GM18867 (cell line): ENCODE results near the gene EDAR.

Source experiments
- ATAC-seq: cut with Tn5 transposase; IDR thresholded peaks from one replicate; pipeline ENCODE4 v1.9.1; 2021; ENCODE audit warnings: mild to moderate bottlenecking, moderate library complexity; ENCODE audit not compliant: unreplicated experiment

The EDAR gene

GRCh38 chr2:108942231-108942825 lies 46.7 kb downstream of the EDAR start:
- ATAC-seq: no peak

GRCh38 chr2:108941767-108942166 lies 47.3 kb downstream of the EDAR start:
- ATAC-seq: no peak

GRCh38 chr2:108941161-108941665 lies 47.8 kb downstream of the EDAR start:
- no peak for ATAC-seq

GRCh38 chr2:108940156-108940555 lies 48.9 kb downstream of the EDAR start:
- ATAC-seq: no peak

- ATAC-seq: no peak
Observed at GRCh38 chr2:108938077-108938710, 50.8 kb downstream of the EDAR start.

GRCh38 chr2:108937367-108938017 lies 51.5 kb downstream of the EDAR start:
- ATAC-seq: no peak

GRCh38 chr2:108936866-108937265 lies 52.2 kb downstream of the EDAR start:
- no peak for ATAC-seq

- no peak for ATAC-seq
Observed at GRCh38 chr2:108936076-108936864, 52.8 kb downstream of the EDAR start.

- no peak for ATAC-seq
Observed at GRCh38 chr2:108935271-108935741, 53.7 kb downstream of the EDAR start.

GRCh38 chr2:108934583-108935245 lies 54.3 kb downstream of the EDAR start:
- ATAC-seq: no peak

GRCh38 chr2:108934151-108934550 lies 54.9 kb downstream of the EDAR start:
- no peak for ATAC-seq

GRCh38 chr2:108933691-108934117 lies 55.3 kb downstream of the EDAR start:
- no peak for ATAC-seq

GRCh38 chr2:108932736-108933332 lies 56.2 kb downstream of the EDAR start:
- no peak for ATAC-seq

GRCh38 chr2:108931372-108931771 lies 57.6 kb downstream of the EDAR start:
- no peak for ATAC-seq

GRCh38 chr2:108929807-108930425 lies 59.1 kb downstream of the EDAR start:
- ATAC-seq: no peak

GRCh38 chr2:108928660-108929377 lies 60.2 kb downstream of the EDAR start:
- ATAC-seq: no peak

GRCh38 chr2:108927936-108928659 lies 60.9 kb downstream of the EDAR start:
- ATAC-seq: peak; percentile 57

GRCh38 chr2:108927405-108927804 lies 61.6 kb downstream of the EDAR start:
- ATAC-seq: no peak
